NCI-H2081 (cell line): Measurements from ENCODE around the gene PIMREG.

Experiments
- DNase-seq, 2 experiments: peaks; one replicate each; lab custom pipeline; 2025; lab: John Stamatoyannopoulos, UW

Gene PIMREG

GRCh38 chr17:6498901-6499540 is 54.8 kb downstream of the PIMREG start:
- no peak for DNase-seq
